ENCODE measurements around the gene LRRC28. TPM values are rescaled to one million over a fixed set of nuclear protein-coding genes. Genes with fewer than 3 reads are reported as not detected.

The LRRC28 gene
- total RNA-seq, 1 donor = 27.6 TPM

DNA sequence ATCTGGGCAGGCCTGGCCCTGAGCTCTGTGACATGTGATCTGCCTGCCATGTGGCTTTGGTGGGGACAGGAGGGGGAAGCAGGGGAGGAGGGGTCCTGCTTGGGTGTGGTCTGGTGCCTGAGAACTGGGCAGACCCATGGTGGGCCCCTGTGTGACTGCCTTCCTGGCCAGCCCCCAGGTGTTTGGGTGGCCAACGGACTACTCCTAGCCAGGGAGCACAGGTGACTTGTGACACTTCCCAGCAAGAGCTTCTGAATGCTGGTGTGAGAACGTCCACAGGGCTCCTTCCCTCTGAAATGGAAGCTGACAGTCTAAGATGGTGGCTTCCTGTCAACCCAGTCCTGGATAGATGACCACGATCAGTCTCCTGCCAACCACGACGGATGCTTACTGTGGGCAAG is 178.4 kb downstream of the LRRC28 start:
- H3K4me3 ChIP-seq (ENCODE audit: low read depth, low read length) = no peak overlapping the region
- TF ChIP-seq CTCF (IDR thresholded peaks at IDR 0.05; ENCODE audit: insufficient read depth, low read depth, low read length) = no peak
- DNase-seq (ENCODE audit: low read depth) = no peak

- no peak for TF ChIP-seq CTCF (IDR thresholded peaks at IDR 0.05; ENCODE audit: insufficient read depth, low read depth, low read length)
- DNase-seq (ENCODE audit: low read depth) = no peak
- no peak overlapping the region for H3K4me3 ChIP-seq (ENCODE audit: low read depth, low read length)
Observed at GRCh38 chr15:99430881-99431401, 179.7 kb downstream of the LRRC28 start.

DNA sequence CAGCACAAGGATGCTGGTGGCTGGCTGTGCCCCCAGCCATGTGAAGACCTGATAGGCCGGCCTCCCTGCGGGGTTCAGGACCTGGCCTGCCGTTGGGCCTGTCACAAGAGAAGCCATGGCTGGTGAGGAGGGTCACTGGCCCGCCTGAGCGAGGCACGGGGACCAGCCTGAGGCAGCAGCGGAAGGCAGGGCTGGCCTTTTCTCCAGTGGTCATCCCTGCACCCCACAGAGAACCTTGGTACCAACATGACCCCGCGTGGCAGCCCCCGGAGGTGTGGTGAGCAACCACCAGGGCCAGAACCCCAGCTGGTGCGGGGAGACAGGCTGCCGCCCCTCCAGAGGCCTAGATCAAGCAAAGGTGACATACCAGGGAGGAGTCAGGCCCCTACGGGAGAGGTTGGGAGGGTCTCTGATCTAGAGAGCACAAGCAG is 180.4 kb downstream of the LRRC28 start:
- H3K4me3 ChIP-seq (ENCODE audit: low read depth, low read length) = no peak overlapping the region
- no peak for TF ChIP-seq CTCF (IDR thresholded peaks at IDR 0.05; ENCODE audit: insufficient read depth, low read depth, low read length)
- no peak for DNase-seq (ENCODE audit: low read depth)

DNA sequence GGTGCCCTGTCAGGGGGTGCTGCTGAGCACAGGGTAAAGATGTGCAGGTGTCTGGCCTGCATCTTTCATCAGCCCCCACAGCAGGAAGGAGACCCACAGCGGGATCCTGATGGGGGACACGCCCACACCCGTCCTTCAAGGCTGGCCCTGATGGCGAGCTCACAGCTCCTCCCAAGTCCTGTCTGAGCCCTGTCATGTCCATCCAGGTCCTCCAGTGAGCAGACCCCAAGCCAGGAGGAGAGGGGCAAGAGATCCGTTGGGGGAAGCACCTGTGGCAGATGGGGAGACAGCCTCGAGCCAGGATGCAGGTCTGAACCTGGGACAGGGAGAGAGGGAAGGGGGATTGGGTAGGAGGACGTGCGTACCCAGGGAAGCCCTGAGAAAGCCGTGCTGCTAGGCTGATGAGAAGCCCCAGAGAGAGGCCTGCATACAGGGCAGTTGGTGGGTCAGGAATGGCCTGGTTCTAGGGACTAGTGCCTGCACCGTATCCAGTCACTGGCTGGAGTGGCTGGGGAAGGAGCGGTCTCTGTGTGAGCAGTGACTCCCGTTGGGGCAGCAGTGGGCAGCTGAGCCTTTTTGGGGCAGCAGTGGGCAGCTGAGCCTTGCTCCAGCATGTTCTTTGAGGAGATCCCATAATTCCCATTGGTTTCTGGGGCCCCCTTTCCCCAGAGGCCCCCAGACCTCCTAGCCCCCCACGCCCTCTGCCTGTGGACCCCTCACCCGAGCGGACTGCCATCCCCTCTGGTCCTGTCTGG is 181.2 kb downstream of the LRRC28 start:
- H3K4me3 ChIP-seq (ENCODE audit: low read depth, low read length) = no peak overlapping the region
- DNase-seq (ENCODE audit: low read depth) = no peak
- TF ChIP-seq CTCF (IDR thresholded peaks at IDR 0.05; ENCODE audit: insufficient read depth, low read depth, low read length) = no peak

- DNase-seq (ENCODE audit: low read depth) = peak; percentile 29
- no peak for TF ChIP-seq CTCF (IDR thresholded peaks at IDR 0.05; ENCODE audit: insufficient read depth, low read depth, low read length)
- no peak overlapping the region for H3K4me3 ChIP-seq (ENCODE audit: low read depth, low read length)
Observed at GRCh38 chr15:99433026-99433756, 181.9 kb downstream of the LRRC28 start.

- no peak for TF ChIP-seq CTCF (IDR thresholded peaks at IDR 0.05; ENCODE audit: insufficient read depth, low read depth, low read length)
- H3K4me3 ChIP-seq (ENCODE audit: low read depth, low read length) = no peak overlapping the region
- no peak for DNase-seq (ENCODE audit: low read depth)
Observed at GRCh38 chr15:99433757-99434450, 182.6 kb downstream of the LRRC28 start.
